ENCODE measurements around the gene C17orf67. TPM values are rescaled to one million over a fixed set of nuclear protein-coding genes. Genes with fewer than 3 reads are reported as not detected.

C17orf67 gene
- total RNA-seq, 6 donors from 2014 or later, result 0.76 to 4.2 (median 1.6) TPM

- Histone ChIP-seq H3K4me1 (no peaks in the 10 kb centered on the region), H3K9me3 (no peaks in the 10 kb centered on the region), H3K27me3 (no peaks in the 10 kb centered on the region), H3K4me3 (no peak overlapping the region), H3K27ac (no peak overlapping the region), H3K36me3 (no peaks in the 10 kb centered on the region)
- DNase-seq, result no peak
- 73 to 79% methylated on average over 3 of the region's 3 CpGs for WGBS, 2 donors
- no peak for TF ChIP-seq POLR2A (IDR thresholded peaks at IDR 0.05)
- no peak for TF ChIP-seq CTCF (IDR thresholded peaks at IDR 0.05)
- TF ChIP-seq EP300 (IDR thresholded peaks at IDR 0.05), result no peak
- no peak for TF ChIP-seq POLR2AphosphoS5 (IDR thresholded peaks at IDR 0.05)
- no peak for ATAC-seq (ENCODE audit: low FRiP score in 2 of 2)
Observed at GRCh38 chr17:56808503-56808902, 25.2 kb downstream of the C17orf67 start.

- ATAC-seq (ENCODE audit: low FRiP score in 2 of 2) (no peak), DNase-seq (no peak)
- no peaks in the 10 kb centered on the region for H3K27me3 ChIP-seq
- no peaks in the 10 kb centered on the region for H3K4me1 ChIP-seq
- no peak for TF ChIP-seq EP300 (IDR thresholded peaks at IDR 0.05)
- TF ChIP-seq CTCF (IDR thresholded peaks at IDR 0.05), result no peak
- no peak for TF ChIP-seq POLR2A (IDR thresholded peaks at IDR 0.05)
- no peak for TF ChIP-seq POLR2AphosphoS5 (IDR thresholded peaks at IDR 0.05)
- no peak overlapping the region for H3K4me3 ChIP-seq
- 96 to 100% methylated on average over 3 of the region's 3 CpGs for WGBS, 2 donors
- H3K9me3 ChIP-seq, result no peaks in the 10 kb centered on the region
- no peaks in the 10 kb centered on the region for H3K36me3 ChIP-seq
- no peak overlapping the region for H3K27ac ChIP-seq
Observed at GRCh38 chr17:56807723-56808122, 26.0 kb downstream of the C17orf67 start.

GRCh38 chr17:56806949-56807348 lies 26.8 kb downstream of the C17orf67 start:
- no peak overlapping the region for H3K27ac ChIP-seq
- H3K36me3 ChIP-seq, result no peaks in the 10 kb centered on the region
- no peaks in the 10 kb centered on the region for H3K27me3 ChIP-seq
- H3K4me3 ChIP-seq, result no peak overlapping the region
- 72 to 77% methylated on average over 4 of the region's 4 CpGs for WGBS, 2 donors
- TF ChIP-seq CTCF (IDR thresholded peaks at IDR 0.05), result no peak
- H3K9me3 ChIP-seq, result no peaks in the 10 kb centered on the region
- H3K4me1 ChIP-seq, result peaks cover 0 to 4% (median 0%) of the 10 kb centered on the region in 4 donors
- DNase-seq (no peak), ATAC-seq (ENCODE audit: low FRiP score in 2 of 2) (no peak)

- 80 to 81% methylated on average over 3 of the region's 3 CpGs for WGBS, 2 donors
- Histone ChIP-seq H3K9me3 (no peaks in the 10 kb centered on the region), H3K4me3 (no peak overlapping the region), H3K27ac (no peak overlapping the region), H3K4me1 (peaks cover 0 to 8% (median 0%) of the 10 kb centered on the region in 4 donors), H3K27me3 (no peaks in the 10 kb centered on the region), H3K36me3 (no peaks in the 10 kb centered on the region)
- no peak for ATAC-seq (ENCODE audit: low FRiP score in 2 of 2)
- no peak for DNase-seq
- TF ChIP-seq POLR2AphosphoS5 (IDR thresholded peaks at IDR 0.05) (no peak), POLR2A (IDR thresholded peaks at IDR 0.05) (no peak), EP300 (IDR thresholded peaks at IDR 0.05) (no peak), CTCF (IDR thresholded peaks at IDR 0.05) (no peak)
Observed at GRCh38 chr17:56804454-56804853, 29.3 kb downstream of the C17orf67 start.

- H3K36me3 ChIP-seq, result no peaks in the 10 kb centered on the region
- H3K4me1 ChIP-seq, result peaks cover 0 to 8% (median 0%) of the 10 kb centered on the region in 4 donors
- TF ChIP-seq EP300 (IDR thresholded peaks at IDR 0.05) (no peak), CTCF (IDR thresholded peaks at IDR 0.05) (no peak), POLR2A (IDR thresholded peaks at IDR 0.05) (no peak), POLR2AphosphoS5 (IDR thresholded peaks at IDR 0.05) (no peak)
- no peak for DNase-seq
- no peak overlapping the region for H3K4me3 ChIP-seq
- 57 to 65% methylated on average over 1 of the region's 1 CpG for WGBS, 2 donors
- no peak for ATAC-seq (ENCODE audit: low FRiP score in 2 of 2)
- no peaks in the 10 kb centered on the region for H3K27me3 ChIP-seq
- no peak overlapping the region for H3K27ac ChIP-seq
- no peaks in the 10 kb centered on the region for H3K9me3 ChIP-seq
Observed at GRCh38 chr17:56803071-56803470, 30.6 kb downstream of the C17orf67 start.
